GM12892 (cell line): ENCODE measurements around the gene TP53AIP1.

Experiments used
- POLR2A ChIP-seq: IDR thresholded peaks from 2 replicates; pipeline ENCODE4 v1.6.1; 2011; ENCODE audit warnings: low read depth, low read length, control low read depth
- TAF1 ChIP-seq: IDR thresholded peaks from 2 replicates; pipeline ENCODE4 v1.6.1; 2011; ENCODE audit warnings: low read depth, mild to moderate bottlenecking, control low read depth, low read length, borderline replicate concordance

GRCh38 chr11:128934926-128935325, 7.7 kb downstream of the TP53AIP1 start:
- TF ChIP-seq POLR2A: no peak
- TF ChIP-seq TAF1: no peak
